Activated naive CD8-positive, alpha-beta T cell (primary cell): ENCODE measurements around the gene ETFB.

Experiments
- H3K27ac Mint-ChIP-seq: one replicate; pipeline ENCODE4 v1.8.0; 2021; ENCODE audit warnings: mixed read lengths
- H3K27me3 Mint-ChIP-seq: one replicate; pipeline ENCODE4 v1.8.0; 2021; ENCODE audit warnings: mixed read lengths
- H3K36me3 Mint-ChIP-seq: one replicate; pipeline ENCODE4 v1.8.0; 2021; ENCODE audit warnings: mixed read lengths
- H3K4me1 Mint-ChIP-seq: one replicate; pipeline ENCODE4 v1.8.0; 2021; ENCODE audit warnings: low read depth, mixed read lengths
- H3K4me3 Mint-ChIP-seq: one replicate; pipeline ENCODE4 v1.8.0; 2021; ENCODE audit warnings: mild to moderate bottlenecking, mixed read lengths
- H3K9me3 Mint-ChIP-seq: one replicate; pipeline ENCODE4 v1.8.0; 2021; ENCODE audit warnings: low read depth, mixed read lengths

Gene ETFB

GRCh38 chr19:51366389-51367254, 434 bp upstream of the ETFB start:
- Mint-ChIP-seq H3K27me3 (no peaks in the 10 kb centered on the region), H3K36me3 (peaks cover 4% of the 10 kb centered on the region), H3K4me3 (peak overlapping the region; percentile 100), H3K27ac (peak overlapping the region; percentile 99), H3K4me1 (peaks cover 65% of the 10 kb centered on the region), H3K9me3 (no peaks in the 10 kb centered on the region)

- Mint-ChIP-seq H3K27ac (peak overlapping the region; percentile 99), H3K9me3 (no peaks in the 10 kb centered on the region), H3K27me3 (no peaks in the 10 kb centered on the region), H3K4me3 (peak overlapping the region; percentile 100), H3K4me1 (peaks cover 56% of the 10 kb centered on the region), H3K36me3 (peaks cover 3% of the 10 kb centered on the region)
Measured at GRCh38 chr19:51365211-51365964, 800 bp downstream of the ETFB start.

- peaks cover 54% of the 10 kb centered on the region for H3K4me1 Mint-ChIP-seq
- no peaks in the 10 kb centered on the region for H3K36me3 Mint-ChIP-seq
- peak overlapping the region; percentile 92 for H3K27ac Mint-ChIP-seq
- peak overlapping the region; percentile 80 for H3K4me3 Mint-ChIP-seq
- no peaks in the 10 kb centered on the region for H3K27me3 Mint-ChIP-seq
- H3K9me3 Mint-ChIP-seq, result no peaks in the 10 kb centered on the region
Measured at GRCh38 chr19:51364200-51365106, 1.7 kb downstream of the ETFB start.

- Mint-ChIP-seq H3K4me3 (no peak overlapping the region), H3K27ac (no peak overlapping the region), H3K27me3 (no peaks in the 10 kb centered on the region), H3K9me3 (no peaks in the 10 kb centered on the region), H3K4me1 (peaks cover 56% of the 10 kb centered on the region), H3K36me3 (no peaks in the 10 kb centered on the region)
Measured at GRCh38 chr19:51361239-51361638, 4.9 kb downstream of the ETFB start.

- Mint-ChIP-seq H3K9me3 (no peaks in the 10 kb centered on the region), H3K4me1 (peaks cover 57% of the 10 kb centered on the region), H3K4me3 (no peak overlapping the region), H3K27me3 (no peaks in the 10 kb centered on the region), H3K27ac (no peak overlapping the region), H3K36me3 (no peaks in the 10 kb centered on the region)
Measured at GRCh38 chr19:51359294-51359693, 6.9 kb downstream of the ETFB start.

- no peaks in the 10 kb centered on the region for H3K36me3 Mint-ChIP-seq
- peaks cover 47% of the 10 kb centered on the region for H3K4me1 Mint-ChIP-seq
- H3K4me3 Mint-ChIP-seq, result no peak overlapping the region
- no peaks in the 10 kb centered on the region for H3K9me3 Mint-ChIP-seq
- H3K27ac Mint-ChIP-seq, result no peak overlapping the region
- H3K27me3 Mint-ChIP-seq, result no peaks in the 10 kb centered on the region
Measured at GRCh38 chr19:51357952-51358351, 8.2 kb downstream of the ETFB start.

- Mint-ChIP-seq H3K4me3 (peak overlapping the region; percentile 18), H3K9me3 (no peaks in the 10 kb centered on the region), H3K36me3 (no peaks in the 10 kb centered on the region), H3K27ac (peak overlapping the region; percentile 72), H3K4me1 (peaks cover 35% of the 10 kb centered on the region), H3K27me3 (no peaks in the 10 kb centered on the region)
Measured at GRCh38 chr19:51356159-51356801, 9.9 kb downstream of the ETFB start.

- Mint-ChIP-seq H3K4me3 (peak overlapping the region; percentile 58), H3K4me1 (peaks cover 31% of the 10 kb centered on the region), H3K27ac (peak overlapping the region; percentile 82), H3K27me3 (no peaks in the 10 kb centered on the region), H3K9me3 (no peaks in the 10 kb centered on the region), H3K36me3 (no peaks in the 10 kb centered on the region)
Measured at GRCh38 chr19:51354742-51355148, 11.4 kb downstream of the ETFB start.

GRCh38 chr19:51354103-51354741, 12.0 kb downstream of the ETFB start:
- Mint-ChIP-seq H3K4me1 (peaks cover 28% of the 10 kb centered on the region), H3K27ac (peak overlapping the region; percentile 46), H3K4me3 (no peak overlapping the region)

GRCh38 chr19:51352783-51353360, 13.3 kb downstream of the ETFB start:
- Mint-ChIP-seq H3K36me3 (no peaks in the 10 kb centered on the region), H3K4me3 (no peak overlapping the region), H3K4me1 (peaks cover 26% of the 10 kb centered on the region), H3K27me3 (no peaks in the 10 kb centered on the region), H3K9me3 (no peaks in the 10 kb centered on the region), H3K27ac (no peak overlapping the region)

More at GRCh38 chr19:51354103-51354741, 12.0 kb downstream of the ETFB start:
- no peaks in the 10 kb centered on the region for H3K27me3 Mint-ChIP-seq
- H3K9me3 Mint-ChIP-seq, result no peaks in the 10 kb centered on the region
- no peaks in the 10 kb centered on the region for H3K36me3 Mint-ChIP-seq

- H3K4me3 Mint-ChIP-seq, result no peak overlapping the region
- H3K9me3 Mint-ChIP-seq, result no peaks in the 10 kb centered on the region
- peaks cover 3% of the 10 kb centered on the region for H3K36me3 Mint-ChIP-seq
- peaks cover 19% of the 10 kb centered on the region for H3K4me1 Mint-ChIP-seq
- H3K27me3 Mint-ChIP-seq, result no peaks in the 10 kb centered on the region
- H3K27ac Mint-ChIP-seq, result no peak overlapping the region
Measured at GRCh38 chr19:51351266-51351990, 14.8 kb downstream of the ETFB start.

GRCh38 chr19:51347209-51347928, 18.8 kb downstream of the ETFB start:
- Mint-ChIP-seq H3K9me3 (no peaks in the 10 kb centered on the region), H3K4me3 (no peak overlapping the region), H3K36me3 (peaks cover 5% of the 10 kb centered on the region), H3K27ac (peak overlapping the region; percentile 1), H3K4me1 (peaks cover 3% of the 10 kb centered on the region), H3K27me3 (no peaks in the 10 kb centered on the region)
